HG03565 (cell line): Measurements from ENCODE around the gene FAM216A.

Source experiments
- ATAC-seq: cut with Tn5 transposase; IDR thresholded peaks from one replicate; pipeline ENCODE4 v1.9.1; 2021; ENCODE audit warnings: mild to moderate bottlenecking, moderate library complexity; ENCODE audit not compliant: unreplicated experiment

The FAM216A gene

GRCh38 chr12:110537605-110538409 is 69.2 kb downstream of the FAM216A start:
- no peak for ATAC-seq

DNA sequence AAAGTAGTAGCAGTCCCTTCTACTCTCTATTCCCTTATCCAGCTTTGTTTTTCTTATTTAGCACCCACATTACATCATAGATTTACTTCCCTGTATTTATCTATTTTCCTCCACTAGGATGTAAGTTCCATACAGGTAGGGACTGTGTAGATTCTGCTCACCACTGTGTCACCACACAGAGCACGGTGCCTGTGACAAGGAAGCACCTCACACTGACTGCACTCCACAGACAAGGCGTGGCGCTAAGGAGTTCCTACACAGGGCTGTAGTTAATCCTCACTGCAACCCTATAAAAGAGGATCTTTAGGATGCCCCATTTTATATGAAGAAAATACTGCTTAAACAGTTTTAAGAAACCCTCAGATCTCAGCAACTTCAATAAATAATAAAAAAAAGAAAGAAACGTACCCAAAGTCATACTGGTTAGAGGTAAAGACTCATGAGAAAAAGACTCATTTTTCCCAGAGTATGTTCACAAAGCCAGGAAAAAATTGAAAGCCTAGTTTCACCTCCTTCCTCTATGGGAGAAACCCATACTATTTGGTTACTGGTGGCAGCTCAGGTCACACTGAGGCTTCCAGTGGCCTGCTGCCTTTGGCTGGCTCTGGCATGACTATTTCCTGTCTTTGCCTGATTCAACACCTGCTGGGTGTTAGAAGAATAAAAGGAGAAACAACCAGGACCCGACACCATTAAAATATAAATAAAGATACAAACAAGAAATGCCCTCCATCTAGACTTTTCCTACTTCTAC is 70.4 kb downstream of the FAM216A start:
- no peak for ATAC-seq
